NCI-H2227 treated with DMSO at 0.1 percent for 48 hours (cell line): ENCODE measurements around the gene CTRB2.

Experiments used
- DNase-seq: peaks from one replicate; lab custom pipeline; 2025; lab: John Stamatoyannopoulos, UW

CTRB2 gene

GRCh38 chr16:75206749-75207451, at the start of gene CTRB2:
TSS of gene CTRB2 (minus strand) at chr16:75207161. CDS start at chr16:75207141, 20 bp downstream.
- no peak for DNase-seq

- no peak for DNase-seq
Measured at GRCh38 chr16:75256059-75256571, 49.2 kb upstream of the CTRB2 start.

GRCh38 chr16:75254359-75254837, 47.4 kb upstream of the CTRB2 start:
- no peak for DNase-seq

- DNase-seq = no peak
Measured at GRCh38 chr16:75252946-75253911, 46.3 kb upstream of the CTRB2 start.

- no peak for DNase-seq
Measured at GRCh38 chr16:75252049-75252864, 45.3 kb upstream of the CTRB2 start.

GRCh38 chr16:75251280-75252048, 44.5 kb upstream of the CTRB2 start, which contains the start of gene BCAR1:
TSS of gene BCAR1 (minus strand) at chr16:75251624. CDS start at chr16:75251482, 142 bp downstream.
- peak; percentile 52 for DNase-seq

- DNase-seq = no peak
Measured at GRCh38 chr16:75250809-75251279, 43.9 kb upstream of the CTRB2 start.

- no peak for DNase-seq
Measured at GRCh38 chr16:75250089-75250808, 43.3 kb upstream of the CTRB2 start.

- DNase-seq = no peak
Measured at GRCh38 chr16:75249441-75249840, 42.5 kb upstream of the CTRB2 start.

- DNase-seq = no peak
Measured at GRCh38 chr16:75248536-75249380, 41.8 kb upstream of the CTRB2 start.

- no peak for DNase-seq
Measured at GRCh38 chr16:75248142-75248535, 41.2 kb upstream of the CTRB2 start.

- DNase-seq = no peak
Measured at GRCh38 chr16:75247249-75247648, 40.3 kb upstream of the CTRB2 start.

GRCh38 chr16:75246504-75247205, 39.7 kb upstream of the CTRB2 start:
- no peak for DNase-seq

- no peak for DNase-seq
Measured at GRCh38 chr16:75244844-75245758, 38.1 kb upstream of the CTRB2 start.

GRCh38 chr16:75244225-75244809, 37.4 kb upstream of the CTRB2 start:
- DNase-seq = no peak

- DNase-seq = no peak
Measured at GRCh38 chr16:75243667-75244224, 36.8 kb upstream of the CTRB2 start.
